Pancreas (tissue), 10 donors: ENCODE measurements around the gene INO80B. TPM values are rescaled to one million over a fixed set of nuclear protein-coding genes. Genes with fewer than 3 reads are reported as not detected.
"Not testable (repeated sequence)": the region's sequence is repeated elsewhere in the genome, so short reads cannot be mapped to it uniquely, and the experiment has no call there.

Experiments used
- ATAC-seq, 4 donors: fragments of 200-7000 bp; cut with Tn5 transposase; one replicate each; pipeline versions ENCODE4 v1.8.0 to v1.9.1; 2020; ENCODE audit warnings: mild to moderate bottlenecking in 4 of 4, moderate library complexity in 4 of 4
- DNase-seq, 6 donors: peaks; one replicate each; pipeline ENCODE4 v3.0.0-alpha.2; 2020
- FAIRE-seq: peaks from 2 replicates; lab custom pipeline; 2012; peaks lifted over from hg19 to GRCh38; lab: Jason Lieb, UNC
- H3K27ac ChIP-seq, 4 donors: fragments of 200-600 bp; sonication (generic); 1 replicate in 3 of 4; 2 replicates in 1 of 4; pipeline versions ENCODE4 v1.5.0 to v1.8.0; 2020
- H3K27me3 ChIP-seq, 4 donors: fragments of 200-600 bp; one replicate each; pipeline ENCODE4 v1.8.0; 2021
- H3K36me3 ChIP-seq, 3 donors: fragments of 200-600 bp; sonication (generic) in 1 of 3; one replicate each; pipeline versions ENCODE4 v1.5.0 to v1.8.0; 2020 to 2021
- H3K4me1 ChIP-seq, 3 donors: fragments of 200-600 bp; one replicate each; pipeline ENCODE4 v1.8.0; 2021
- H3K4me3 ChIP-seq, 4 donors: fragments of 200-600 bp; sonication (generic) in 2 of 4; one replicate each; pipeline versions ENCODE4 v1.5.0 to v1.8.0; 2020 to 2021
- H3K9me3 ChIP-seq, 4 donors: fragments of 200-600 bp; one replicate each; pipeline ENCODE4 v1.8.0; 2021
- CTCF ChIP-seq, 4 donors: fragments of 200-600 bp; sonication (generic) in 3 of 4; IDR thresholded peaks; one replicate each; pipeline versions ENCODE4 v1.5.0 to v1.8.0; 2021; ENCODE audit warnings: antibody characterized with exemption in 4 of 4
- WGBS, 2 donors: extraction: QIAGEN DNeasy Blood & Tissue Kit; methylation state at CpG; one replicate each; pipeline ENCODE4 v1.1.7; 2013; 5-methylcytosine and 5-hydroxymethylcytosine counted together
- intact Hi-C, 3 donors: fragments of 100-400 bp; cut with DNase I; formaldehyde crosslinking; loops; one replicate each; pipeline versions ENCODE4 v1.11.1 to v1.14.2; 2022
- polyA plus RNA-seq, 2 donors: library from polyadenylated mRNA; stranded (reverse); fragments of 200-250 nt; gene quantifications; one replicate each; pipeline ENCODE4 v1.2.3, GENCODE V29; 2013
- total RNA-seq, 6 donors: library from RNA; stranded (reverse); fragmentation: NEBNext Ultra II Directional in 4 of 6; extraction: Animal tissue kit (Norgen Biotek cat#: 25700) in 4 of 6; gene quantifications; one replicate each; pipeline versions ENCODE4 v1.2.1 to v1.2.4, GENCODE V29; 2021 to 2023
- donor health status: healthy with polysubstance abuse.
- donor health status: DM: no; HTN: no; CAD: no; lungs with moderate emphysema.
- donor health status: DM: no; HTN: no; CAD: no.
- donor health status: control.
- donor health status: control.
- donor health status: Bipolar disorder and iron deficiency.
- donor health status: DM: yes; HTN: yes; CAD: no.
- donor health status: DM: no; HTN: no; CAD: no.
- donor health status: DM: no; HTN: no; CAD: no.
- donor health status: DM: yes; HTN: yes; CAD: no.

The INO80B gene
- total and polyA plus RNA-seq, 8 donors, result 17.1 to 68.7 (median 29.4) TPM

- no peaks in the 10 kb centered on the region for H3K27me3 ChIP-seq
- H3K4me3 ChIP-seq, result no peak overlapping the region
- no peaks in the 10 kb centered on the region for H3K36me3 ChIP-seq
- 70 to 87% methylated on average over 3 of the region's 3 CpGs for WGBS, 2 donors
- ATAC-seq (no peak), FAIRE-seq (no peak), DNase-seq (no peak)
- no peaks in the 10 kb centered on the region for H3K9me3 ChIP-seq
- TF ChIP-seq CTCF (IDR thresholded peaks at IDR 0.05), result no peak
- peaks cover 0 to 4% (median 0%) of the 10 kb centered on the region in 3 donors for H3K4me1 ChIP-seq
- intact Hi-C loops, result no loop called here
- no peak overlapping the region for H3K27ac ChIP-seq
These were observed 37.7 kb upstream of the INO80B start for GRCh38 chr2:74417197-74417596.

- intact Hi-C loops, result no loop called here
- no peak for ATAC-seq
- no peaks in the 10 kb centered on the region for H3K27me3 ChIP-seq
- no peak for DNase-seq
- no peaks in the 10 kb centered on the region for H3K9me3 ChIP-seq
- no peak overlapping the region for H3K27ac ChIP-seq
- no peaks in the 10 kb centered on the region for H3K36me3 ChIP-seq
- peaks cover 0 to 4% (median 0%) of the 10 kb centered on the region in 3 donors for H3K4me1 ChIP-seq
- FAIRE-seq, result no peak
- WGBS, 2 donors, result 75 to 84% methylated on average over 5 to 6 of the region's 6 CpGs
- no peak overlapping the region for H3K4me3 ChIP-seq
- no peak for TF ChIP-seq CTCF (IDR thresholded peaks at IDR 0.05)
These were observed 37.1 kb upstream of the INO80B start for GRCh38 chr2:74417763-74418162.

- no peak for ATAC-seq
These were observed 36.6 kb upstream of the INO80B start for GRCh38 chr2:74418312-74418711.

GRCh38 chr2:74419345-74419744 is 35.5 kb upstream of the INO80B start:
- no peaks in the 10 kb centered on the region for H3K36me3 ChIP-seq
- FAIRE-seq (no peak), DNase-seq (no peak), ATAC-seq (no peak)
- intact Hi-C loops, result no loop called here
- no peaks in the 10 kb centered on the region for H3K27me3 ChIP-seq
- H3K27ac ChIP-seq, result no peak overlapping the region
- H3K9me3 ChIP-seq, result no peaks in the 10 kb centered on the region
- peaks cover 0 to 4% (median 0%) of the 10 kb centered on the region in 3 donors for H3K4me1 ChIP-seq
- WGBS, 2 donors, result 84 to 94% methylated on average over 1 of the region's 1 CpG
- TF ChIP-seq CTCF (IDR thresholded peaks at IDR 0.05), result no peak
- H3K4me3 ChIP-seq, result no peak overlapping the region

More at GRCh38 chr2:74418312-74418711, 36.6 kb upstream of the INO80B start:
- Histone ChIP-seq H3K9me3 (no peaks in the 10 kb centered on the region), H3K4me1 (peaks cover 0 to 4% (median 0%) of the 10 kb centered on the region in 3 donors), H3K36me3 (no peaks in the 10 kb centered on the region), H3K4me3 (no peak overlapping the region), H3K27me3 (no peaks in the 10 kb centered on the region), H3K27ac (no peak overlapping the region)
- TF ChIP-seq CTCF (IDR thresholded peaks at IDR 0.05), result no peak
- intact Hi-C loops, result no loop called here
- no peak for DNase-seq
- FAIRE-seq, result no peak
- WGBS, 2 donors, result 78 to 91% methylated on average over 27 of the region's 27 CpGs

- ATAC-seq (no peak), FAIRE-seq (no peak), DNase-seq (no peak)
- intact Hi-C loops, result no loop called here
- Histone ChIP-seq H3K9me3 (no peaks in the 10 kb centered on the region), H3K27me3 (no peaks in the 10 kb centered on the region), H3K4me3 (no peak overlapping the region), H3K36me3 (no peaks in the 10 kb centered on the region), H3K27ac (no peak overlapping the region), H3K4me1 (peaks cover 0 to 4% (median 0%) of the 10 kb centered on the region in 3 donors)
- 79 to 93% methylated on average over 2 of the region's 2 CpGs for WGBS, 2 donors
- TF ChIP-seq CTCF (IDR thresholded peaks at IDR 0.05), result no peak
These were observed 34.9 kb upstream of the INO80B start for GRCh38 chr2:74420006-74420405.

- intact Hi-C loops, ATAC-seq, H3K4me1 ChIP-seq, FAIRE-seq, DNase-seq, H3K36me3 ChIP-seq, H3K9me3 ChIP-seq, H3K27ac ChIP-seq, H3K27me3 ChIP-seq: not testable (repeated sequence)
- WGBS, 2 donors, result 70 to 71% methylated on average over 19 of the region's 19 CpGs
- H3K4me3 ChIP-seq, result peak overlapping the region in 2 of 4 donors; percentile 51 to 63
These were observed 34.3 kb upstream of the INO80B start for GRCh38 chr2:74420443-74421103.
